T-cell (primary cell): ENCODE data around the gene CHI3L1. TPM values are rescaled to one million over a fixed set of nuclear protein-coding genes. Genes with fewer than 3 reads are reported as not detected.

Source experiments
- ATAC-seq, 4 experiments: fragments of 200-7000 bp in 3 of 4; fragments of 150-1000 bp in 1 of 4; cut with Tn5 transposase; replicated peaks in 1 of 4; 1 replicate in 3 of 4; 2 replicates in 1 of 4; pipeline ENCODE4 v1.10.0; 2021; ENCODE audit warnings: moderate library complexity in 3 of 4, mild to moderate bottlenecking in 2 of 4, moderate number of reproducible peaks in 1 of 4
- CTCF ChIA-PET, 2 donors: fragments of 300-600 bp; sonication (Branson Sonifier 250); formaldehyde crosslinking; loops; one replicate each; lab custom pipeline; 2022; ENCODE audit warnings: antibody characterized with exemption in 2 of 2; lab: Charles Lee
- POLR2A ChIA-PET, 2 donors: fragments of 300-600 bp; sonication (Branson Sonifier 250); formaldehyde crosslinking; loops; one replicate each; lab custom pipeline; 2022; ENCODE audit warnings: antibody characterized with exemption in 2 of 2; lab: Charles Lee
- DNase-seq, 35 experiments: peaks; one replicate each; pipeline versions ENCODE4 v3.0.0 to v3.0.0-alpha.2; 2013 to 2023
- H3K27ac ChIP-seq: one replicate; pipeline ENCODE4 v1.5.1; 2013; ENCODE audit warnings: low read length
- H3K27me3 ChIP-seq, 2 experiments: replicated peaks in 1 of 2; 1 replicate in 1 of 2; 2 replicates in 1 of 2; pipeline versions ENCODE4 v1.6.1 to v1.7.0; 2013; ENCODE audit warnings: low read length in 1 of 2, mixed read lengths in 1 of 2; ENCODE audit not compliant: control insufficient read depth in 2 of 2, insufficient read depth in 2 of 2; ENCODE audit errors: extremely low read depth in 1 of 2
- H3K36me3 ChIP-seq, 2 donors: 1 replicate in 1 of 2; 2 replicates in 1 of 2; pipeline versions ENCODE4 v1.6.1 to v1.7.0; 2013; ENCODE audit warnings: low read length in 1 of 2; ENCODE audit not compliant: control insufficient read depth in 2 of 2, insufficient read depth in 1 of 2; ENCODE audit errors: extremely low read depth in 1 of 2
- H3K4me1 ChIP-seq, 2 experiments: 1 replicate in 1 of 2; 2 replicates in 1 of 2; pipeline versions ENCODE4 v1.6.1 to v1.7.0; 2013; ENCODE audit warnings: low read length in 2 of 2, mixed read lengths in 1 of 2; ENCODE audit not compliant: insufficient read depth in 2 of 2, control insufficient read depth in 1 of 2; ENCODE audit errors: extremely low read depth in 1 of 2
- H3K4me3 ChIP-seq, 2 donors: 1 replicate in 1 of 2; 2 replicates in 1 of 2; pipeline versions ENCODE4 v1.5.1 to v1.7.0; 2013; ENCODE audit warnings: mild to moderate bottlenecking in 2 of 2, low read length in 1 of 2, moderate library complexity in 1 of 2; ENCODE audit not compliant: control insufficient read depth in 1 of 2; ENCODE audit errors: extremely low read depth in 1 of 2
- H3K9me3 ChIP-seq: 2 replicates; pipeline ENCODE4 v1.7.0; 2013
- H3K27ac Mint-ChIP-seq, 2 donors: one replicate each; pipeline ENCODE4 v1.8.0; 2020 to 2021; ENCODE audit warnings: mild to moderate bottlenecking in 2 of 2, mixed read lengths in 2 of 2
- H3K27me3 Mint-ChIP-seq, 2 donors: one replicate each; pipeline ENCODE4 v1.8.0; 2021 to 2022; ENCODE audit warnings: mixed read lengths in 2 of 2
- H3K36me3 Mint-ChIP-seq: one replicate; pipeline ENCODE4 v1.8.0; 2021; ENCODE audit warnings: mixed read lengths
- H3K4me1 Mint-ChIP-seq, 3 donors: one replicate each; pipeline ENCODE4 v1.8.0; 2020 to 2022; ENCODE audit warnings: mixed read lengths in 3 of 3, mild to moderate bottlenecking in 1 of 3
- H3K4me3 Mint-ChIP-seq, 3 donors: one replicate each; pipeline ENCODE4 v1.8.0; 2020 to 2022; ENCODE audit warnings: mild to moderate bottlenecking in 3 of 3, mixed read lengths in 3 of 3, moderate library complexity in 3 of 3
- H3K9me3 Mint-ChIP-seq, 3 donors: one replicate each; pipeline ENCODE4 v1.8.0; 2020 to 2022; ENCODE audit warnings: mixed read lengths in 3 of 3
- WGBS: methylation state at CpG from one replicate; pipeline ENCODE4 v1.1.5; 2013; ENCODE audit warnings: missing lambda C conversion rate; ENCODE audit not compliant: insufficient coverage; 5-methylcytosine and 5-hydroxymethylcytosine counted together
- total RNA-seq, 35 experiments: library from RNA in 6 of 35; stranded (reverse) in 6 of 35; fragments of 120-200 nt in 1 of 35; gene quantifications; one replicate each; pipeline versions ENCODE4 v1.2.1 to v1.2.4 and lab custom pipeline; 2013 to 2026

Gene CHI3L1
- total RNA-seq, 5 donors from 2014 or later (not counting 1 experiment from before 2014, with no cell fraction given) = 0.20 to 0.30 TPM; not detected in 3

- Histone ChIP-seq H3K4me3 (no peak overlapping the region), H3K9me3 (no peaks in the 10 kb centered on the region), H3K4me1 (no peaks in the 10 kb centered on the region), H3K27ac (no peak overlapping the region), H3K36me3 (no peaks in the 10 kb centered on the region), H3K27me3 (peaks cover 0 to 17% of the 10 kb centered on the region in 2 experiments)
- ATAC-seq (no peak), DNase-seq (no peak)
- 94% methylated on average over 3 of the region's 3 CpGs for WGBS
- H3K27me3 Mint-ChIP-seq = peaks cover 11 to 23% of the 10 kb centered on the region in 2 donors
- ChIA-PET CTCF (interaction anchor here in 1 of 2 donors (0.5 to 0.9 kb wide), 2 partner anchors 39 to 869 kb away, joined by 4 to 5 read pairs; no protein-coding TSS in a partner anchor), POLR2A (no interaction called here)
- H3K4me1 Mint-ChIP-seq = no peaks in the 10 kb centered on the region
- no peaks in the 10 kb centered on the region for H3K36me3 Mint-ChIP-seq
- no peak overlapping the region for H3K4me3 Mint-ChIP-seq
- no peaks in the 10 kb centered on the region for H3K9me3 Mint-ChIP-seq
- no peak overlapping the region for H3K27ac Mint-ChIP-seq
These were observed 9.9 kb upstream of the CHI3L1 start for GRCh38 chr1:203196371-203196770.

- Histone ChIP-seq H3K4me3 (no peak overlapping the region), H3K4me1 (no peaks in the 10 kb centered on the region), H3K36me3 (no peaks in the 10 kb centered on the region), H3K27ac (no peak overlapping the region), H3K27me3 (peaks cover 0 to 7% of the 10 kb centered on the region in 2 experiments), H3K9me3 (no peaks in the 10 kb centered on the region)
- H3K27ac Mint-ChIP-seq = no peak overlapping the region
- ATAC-seq (no peak), DNase-seq (no peak)
- no peak overlapping the region for H3K4me3 Mint-ChIP-seq
- H3K4me1 Mint-ChIP-seq = peaks cover 0 to 3% (median 0%) of the 10 kb centered on the region in 3 donors
- no peaks in the 10 kb centered on the region for H3K9me3 Mint-ChIP-seq
- CTCF ChIA-PET = no interaction called here
- POLR2A ChIA-PET = no interaction called here
- H3K27me3 Mint-ChIP-seq = peaks cover 4% of the 10 kb centered on the region in 2 donors
- WGBS = 100% methylated on average over 1 of the region's 2 CpGs
- no peaks in the 10 kb centered on the region for H3K36me3 Mint-ChIP-seq
These were observed 4.4 kb upstream of the CHI3L1 start for GRCh38 chr1:203190949-203191348.

- POLR2A ChIA-PET = no interaction called here
- Histone ChIP-seq H3K9me3 (no peaks in the 10 kb centered on the region), H3K4me3 (no peak overlapping the region), H3K4me1 (no peaks in the 10 kb centered on the region), H3K36me3 (no peaks in the 10 kb centered on the region), H3K27me3 (peaks cover 0 to 7% of the 10 kb centered on the region in 2 experiments), H3K27ac (no peak overlapping the region)
- Mint-ChIP-seq H3K4me3 (no peak overlapping the region), H3K36me3 (no peaks in the 10 kb centered on the region), H3K4me1 (peaks cover 0 to 3% (median 0%) of the 10 kb centered on the region in 3 donors), H3K9me3 (no peaks in the 10 kb centered on the region), H3K27ac (no peak overlapping the region), H3K27me3 (peaks cover 4% of the 10 kb centered on the region in 2 donors)
- 87% methylated on average over 3 of the region's 7 CpGs for WGBS
- no peak for ATAC-seq
- CTCF ChIA-PET = no interaction called here
- DNase-seq = no peak
These were observed 3.4 kb upstream of the CHI3L1 start for GRCh38 chr1:203189951-203190352.

- Histone ChIP-seq H3K4me1 (no peaks in the 10 kb centered on the region), H3K27ac (no peak overlapping the region), H3K9me3 (no peaks in the 10 kb centered on the region), H3K36me3 (no peaks in the 10 kb centered on the region), H3K27me3 (peaks cover 0 to 3% of the 10 kb centered on the region in 2 experiments), H3K4me3 (no peak overlapping the region)
- no peak for DNase-seq
- WGBS = 100% methylated on average over 2 of the region's 4 CpGs
- ChIA-PET CTCF (no interaction called here), POLR2A (no interaction called here)
- H3K9me3 Mint-ChIP-seq = no peaks in the 10 kb centered on the region
- peaks cover 0 to 3% (median 0%) of the 10 kb centered on the region in 3 donors for H3K4me1 Mint-ChIP-seq
- H3K27ac Mint-ChIP-seq = no peak overlapping the region
- ATAC-seq = no peak
- no peak overlapping the region for H3K4me3 Mint-ChIP-seq
- H3K36me3 Mint-ChIP-seq = no peaks in the 10 kb centered on the region
- H3K27me3 Mint-ChIP-seq = peaks cover 4% of the 10 kb centered on the region in 2 donors
These were observed 2.3 kb upstream of the CHI3L1 start for GRCh38 chr1:203188686-203189232.

- no peak for ATAC-seq
- H3K4me1 ChIP-seq = no peaks in the 10 kb centered on the region
- Mint-ChIP-seq H3K9me3 (no peaks in the 10 kb centered on the region), H3K27me3 (peaks cover 4% of the 10 kb centered on the region in 2 donors), H3K36me3 (no peaks in the 10 kb centered on the region), H3K27ac (no peak overlapping the region), H3K4me3 (no peak overlapping the region), H3K4me1 (peaks cover 0 to 3% (median 0%) of the 10 kb centered on the region in 3 donors)
- H3K4me3 ChIP-seq = no peak overlapping the region
- no CpG with 5 or more reads among the region's 3 CpGs for WGBS
- DNase-seq = no peak
- peaks cover 0 to 7% of the 10 kb centered on the region in 2 experiments for H3K27me3 ChIP-seq
- H3K27ac ChIP-seq = no peak overlapping the region
- no peaks in the 10 kb centered on the region for H3K36me3 ChIP-seq
- ChIA-PET POLR2A (no interaction called here), CTCF (no interaction called here)
- no peaks in the 10 kb centered on the region for H3K9me3 ChIP-seq
These were observed 1.3 kb upstream of the CHI3L1 start for GRCh38 chr1:203187689-203188264.

- Histone ChIP-seq H3K27ac (no peak overlapping the region), H3K36me3 (no peaks in the 10 kb centered on the region), H3K4me3 (no peak overlapping the region), H3K9me3 (no peaks in the 10 kb centered on the region), H3K4me1 (no peaks in the 10 kb centered on the region), H3K27me3 (peaks cover 0 to 12% of the 10 kb centered on the region in 2 experiments)
- Mint-ChIP-seq H3K9me3 (no peaks in the 10 kb centered on the region), H3K4me3 (no peak overlapping the region), H3K27ac (no peak overlapping the region), H3K27me3 (peaks cover 4% of the 10 kb centered on the region in 2 donors), H3K36me3 (no peaks in the 10 kb centered on the region), H3K4me1 (peaks cover 0 to 3% (median 0%) of the 10 kb centered on the region in 3 donors)
- 61% methylated on average over 3 of the region's 7 CpGs for WGBS
- ChIA-PET POLR2A (no interaction called here), CTCF (no interaction called here)
- no peak for ATAC-seq
- DNase-seq = no peak
These were observed 791 bp upstream of the CHI3L1 start for GRCh38 chr1:203187304-203187685.
